Stimulated activated naive CD4-positive, alpha-beta T cell (primary cell): ENCODE measurements around the gene RASA1.
A peak's percentile ranks its signal among the peaks of the same experiment; 100 is the strongest.

Experiments
- DNase-seq, 6 experiments: peaks; one replicate each; lab custom pipeline; 2025; lab: John Stamatoyannopoulos, UW

The RASA1 gene

DNA sequence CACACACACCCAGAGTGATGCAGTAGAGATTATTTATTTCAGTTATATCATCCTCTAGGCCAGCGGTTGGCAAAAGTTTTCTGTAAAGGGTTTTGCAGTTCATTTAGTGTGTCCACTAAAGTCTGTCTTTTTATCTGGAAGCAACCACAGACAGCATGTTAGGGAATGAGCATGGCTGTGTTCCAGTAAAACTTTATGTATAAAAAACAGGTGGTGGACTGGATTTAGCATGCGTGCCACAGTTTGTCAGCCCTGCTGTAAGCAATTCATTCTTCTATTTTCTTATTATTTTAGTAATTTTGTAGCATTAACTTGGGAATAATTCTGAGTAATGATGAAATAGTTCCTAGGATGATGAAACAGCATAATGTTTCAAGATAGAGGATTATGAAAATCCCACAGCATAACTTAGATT lies 93.4 kb downstream of the RASA1 start:
- no peak for DNase-seq

GRCh38 chr5:87361536-87362213 lies 94.0 kb downstream of the RASA1 start:
- no peak for DNase-seq

DNA sequence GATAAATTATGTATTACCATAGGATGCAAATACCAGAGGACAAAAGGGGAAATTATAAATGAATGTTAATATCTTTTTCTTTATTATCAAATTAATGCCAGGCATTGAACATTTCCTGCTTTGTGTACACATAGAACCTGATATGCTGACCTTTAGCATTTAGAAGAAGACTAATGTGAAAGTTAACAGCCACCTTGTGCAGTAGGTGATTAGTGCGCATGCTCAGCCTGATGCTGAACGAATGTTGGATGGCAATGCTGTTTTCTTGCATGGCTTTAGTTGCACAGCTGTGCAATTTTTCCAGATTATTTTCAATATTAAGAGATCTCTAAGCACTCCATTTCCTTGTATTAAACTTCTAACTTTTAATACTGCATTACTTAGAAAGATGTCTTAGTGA lies 99.6 kb downstream of the RASA1 start:
- no peak for DNase-seq

- no peak for DNase-seq
These were observed 100.9 kb downstream of the RASA1 start for GRCh38 chr5:87368601-87369000.

DNA sequence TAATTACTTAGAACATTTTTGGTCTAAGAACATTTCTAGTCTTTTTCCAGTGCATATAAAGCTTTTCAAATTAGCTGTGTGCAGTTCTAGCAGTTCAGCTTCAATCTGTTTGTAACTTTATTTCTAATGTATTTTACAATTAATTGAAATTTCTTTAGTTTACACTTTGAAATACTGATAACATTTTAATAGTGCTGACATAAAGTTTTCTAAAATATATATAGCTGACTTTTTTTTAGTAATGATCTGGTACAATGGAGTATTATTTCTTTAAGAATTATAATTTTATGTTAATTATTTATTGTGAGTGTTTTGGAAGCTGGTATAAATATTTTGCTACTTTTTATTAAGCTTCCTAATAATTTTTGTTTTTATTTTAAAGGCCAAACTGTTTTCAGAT lies 101.7 kb downstream of the RASA1 start:
- DNase-seq: no peak

DNA sequence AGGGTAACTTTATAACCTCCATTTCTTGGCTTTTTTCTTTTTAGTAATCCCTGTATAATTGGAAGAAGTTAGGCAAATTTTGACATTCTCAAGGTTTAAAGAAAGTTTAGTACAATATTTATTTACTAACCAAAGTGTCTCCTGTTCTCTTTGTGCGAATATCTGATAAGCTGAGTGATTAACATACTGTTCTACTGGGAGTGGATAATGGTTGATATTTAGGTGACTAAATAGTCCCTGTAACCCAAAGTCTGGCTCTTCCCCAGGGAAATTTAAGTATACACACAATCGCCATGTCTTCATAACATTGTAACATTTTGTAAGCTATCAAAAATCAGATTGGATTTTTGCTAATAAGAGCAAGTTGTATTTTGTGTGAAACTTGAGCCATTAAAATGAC lies 105.0 kb downstream of the RASA1 start:
- no peak for DNase-seq

DNA sequence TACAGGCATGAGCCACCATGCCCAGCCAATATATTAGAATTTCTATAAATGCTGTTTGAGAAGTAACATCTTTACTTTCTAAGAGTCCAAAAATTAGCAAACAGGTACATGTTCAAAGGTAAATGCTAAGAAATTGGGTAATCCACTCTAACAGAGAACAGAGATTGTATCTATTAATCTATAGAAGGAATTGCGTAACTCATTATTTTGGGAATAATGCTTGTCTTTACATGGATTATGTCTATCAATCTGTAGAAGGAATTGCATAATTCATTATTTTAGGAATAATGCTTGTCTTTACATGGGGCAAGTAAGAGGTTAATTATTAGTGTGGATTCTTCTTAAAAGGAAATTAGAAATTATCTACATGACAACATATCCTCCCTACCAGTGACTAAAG lies 114.5 kb downstream of the RASA1 start:
- no peak for DNase-seq

DNA sequence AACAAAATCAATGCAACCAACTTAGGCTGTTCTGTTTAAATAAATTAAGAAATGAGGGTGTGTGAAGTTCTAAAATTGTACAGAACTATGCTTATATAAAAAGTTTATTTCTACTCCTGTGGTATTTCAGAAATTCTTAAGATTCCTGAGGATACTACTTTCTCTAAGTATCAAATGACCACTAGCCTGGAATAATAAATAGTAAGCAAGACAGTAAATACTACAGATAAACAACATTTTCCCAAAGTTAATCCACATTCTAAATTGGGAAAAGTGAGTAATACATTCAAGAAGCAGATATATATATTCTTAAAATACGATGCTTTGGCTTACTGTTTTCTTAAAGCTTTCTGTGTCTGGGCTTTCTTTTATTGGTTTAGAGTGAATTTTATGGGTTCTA lies 115.5 kb downstream of the RASA1 start:
- no peak for DNase-seq

DNA sequence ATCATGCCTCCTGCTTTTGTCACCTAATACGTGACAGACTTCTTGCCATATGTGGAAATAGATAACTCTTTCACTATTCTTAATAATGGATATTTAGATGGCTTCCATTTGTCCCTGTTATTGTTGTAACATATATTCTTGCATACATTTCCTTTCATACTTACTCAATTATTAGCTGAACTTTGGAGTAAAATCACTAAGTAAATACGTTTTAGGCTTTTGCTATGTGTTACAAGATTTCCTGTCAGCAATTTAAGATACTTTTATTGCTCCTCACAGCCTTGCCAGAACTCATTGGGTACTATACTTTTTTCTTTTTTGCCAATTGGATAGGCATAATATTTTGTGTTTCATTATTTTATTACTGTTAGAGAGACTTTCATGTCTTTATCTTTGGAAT lies 118.1 kb downstream of the RASA1 start:
- DNase-seq: no peak

DNA sequence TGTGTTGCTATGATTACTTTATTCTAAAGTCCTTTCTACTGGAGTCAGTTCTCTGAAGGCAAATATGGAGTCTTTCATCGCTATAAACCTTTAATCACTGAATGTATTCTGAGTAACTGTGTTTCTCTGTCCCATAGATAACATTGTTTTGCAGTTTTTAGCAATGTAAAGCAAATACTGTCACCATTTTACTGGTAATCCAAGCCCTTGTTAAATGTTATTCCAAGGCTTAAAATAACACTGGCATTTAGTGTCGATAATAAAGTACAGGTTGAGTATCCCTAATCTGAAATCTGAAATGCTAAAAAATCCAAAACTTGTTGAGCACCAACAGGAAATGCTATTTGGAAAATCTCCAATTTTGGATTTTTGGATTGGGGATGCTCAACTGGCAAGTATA lies 120.4 kb downstream of the RASA1 start:
- no peak for DNase-seq

GRCh38 chr5:87389296-87390034 lies 121.8 kb downstream of the RASA1 start:
- DNase-seq: no peak

GRCh38 chr5:87390075-87390474 lies 122.4 kb downstream of the RASA1 start:
- DNase-seq: no peak

- no peak for DNase-seq
These were observed 123.0 kb downstream of the RASA1 start for GRCh38 chr5:87390576-87391199.

DNA sequence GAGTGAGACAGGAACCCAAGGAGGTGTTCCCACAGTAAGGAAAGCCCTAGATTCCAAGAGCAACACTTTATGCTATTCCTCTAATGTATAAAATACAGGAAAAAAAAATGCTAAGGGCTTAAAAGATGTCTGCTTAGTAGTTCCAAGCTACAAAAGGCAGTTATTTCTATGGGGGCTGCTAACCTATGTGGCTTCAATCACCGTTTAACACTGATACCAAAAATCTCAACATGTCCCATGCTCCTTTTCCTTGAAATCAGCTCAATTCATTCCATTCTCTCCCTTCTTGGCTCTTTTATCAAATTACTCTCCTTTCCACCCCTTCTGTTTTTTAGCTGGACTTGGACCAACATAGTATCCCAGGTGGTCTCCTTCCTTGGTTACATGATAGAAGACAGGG lies 124.5 kb downstream of the RASA1 start:
- DNase-seq: no peak

DNA sequence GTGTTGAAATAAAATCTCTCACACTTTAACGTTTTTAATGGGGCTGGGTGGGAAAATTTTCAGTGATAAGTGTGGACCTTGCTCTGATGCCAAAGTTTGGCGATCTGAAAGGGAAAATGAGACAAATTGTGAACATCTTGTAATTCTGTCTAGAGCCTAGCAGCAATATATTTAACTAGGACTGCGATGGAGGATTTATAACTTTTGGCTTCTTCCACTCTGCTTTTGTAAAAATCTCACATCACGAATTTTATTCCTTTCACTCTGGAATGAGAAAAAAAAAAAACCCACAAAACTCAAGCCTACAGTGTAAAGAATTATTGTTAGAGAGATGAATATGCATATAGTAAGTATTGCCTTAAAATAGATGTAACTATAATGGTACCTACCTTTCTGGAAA lies 125.1 kb downstream of the RASA1 start:
- no peak for DNase-seq

GRCh38 chr5:87393331-87393730 lies 125.6 kb downstream of the RASA1 start:
- DNase-seq: no peak

DNA sequence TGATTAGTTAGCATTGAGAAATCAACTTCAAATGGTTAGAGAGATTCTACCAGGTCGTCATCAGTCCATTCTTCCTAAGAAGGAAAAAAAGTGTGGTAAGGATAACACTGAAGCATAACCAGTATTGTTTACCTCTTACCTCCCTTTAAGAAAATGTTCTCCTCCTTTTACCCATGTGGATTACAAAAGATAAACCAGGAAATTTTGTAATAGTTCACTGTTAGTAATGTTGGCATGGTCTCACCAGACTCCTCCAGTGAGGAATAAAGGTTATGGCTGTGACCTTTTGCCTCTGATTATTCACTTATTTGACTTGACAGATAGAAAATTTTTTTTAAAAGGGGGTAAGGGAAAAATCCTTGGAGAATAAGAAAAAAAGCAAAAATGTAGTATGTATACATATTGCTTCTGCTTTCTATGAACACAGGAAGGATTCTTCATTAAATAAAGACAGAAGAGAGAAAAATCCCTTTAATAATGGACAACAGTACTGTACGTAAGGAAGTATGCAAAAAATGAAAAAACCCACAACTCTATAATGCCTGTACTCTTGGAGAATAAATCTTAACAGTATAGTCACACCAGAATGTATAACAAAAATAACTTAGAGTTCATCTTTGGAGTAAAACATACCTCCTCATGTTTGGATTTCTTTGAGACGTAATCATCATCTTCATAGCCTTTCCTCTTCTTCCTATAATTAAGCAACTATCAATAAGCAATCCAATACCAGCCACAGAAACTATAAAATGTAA lies 126.9 kb downstream of the RASA1 start:
- no peak for DNase-seq

- no peak for DNase-seq
These were observed 131.4 kb downstream of the RASA1 start for GRCh38 chr5:87398981-87399614.

DNA sequence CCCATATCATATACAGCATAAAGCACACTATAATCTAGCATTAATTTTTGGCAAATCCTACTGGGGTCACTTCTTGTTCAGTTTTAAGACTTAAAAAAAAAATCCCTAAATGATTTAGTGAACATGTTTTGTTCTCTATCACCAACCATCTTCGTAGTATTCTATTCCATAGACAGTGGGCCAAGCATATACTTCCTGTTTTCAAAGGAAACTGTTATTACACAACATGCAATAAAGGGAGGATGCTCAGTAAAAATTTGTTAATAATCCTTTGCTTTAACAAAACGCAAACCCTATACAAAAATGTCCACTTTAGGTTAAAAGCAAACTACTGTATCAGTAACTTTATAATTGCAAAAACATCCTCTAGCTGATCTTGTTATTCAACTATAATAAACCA lies 132.0 kb downstream of the RASA1 start:
- no peak for DNase-seq

- peak in 3 of 6 experiments; percentile 28 to 63 (median 61) for DNase-seq
These were observed 132.7 kb downstream of the RASA1 start for GRCh38 chr5:87400305-87400899.

- DNase-seq: no peak
These were observed 133.9 kb downstream of the RASA1 start for GRCh38 chr5:87401626-87402025.

GRCh38 chr5:87403409-87403808 lies 135.7 kb downstream of the RASA1 start:
- DNase-seq: no peak
